Heart right ventricle (tissue), 16 donors: ENCODE data around the gene CPOX. TPM values are rescaled to one million over a fixed set of nuclear protein-coding genes. Genes with fewer than 3 reads are reported as not detected.

Source experiments
- ATAC-seq, 8 donors: fragments of 200-7000 bp; cut with Tn5 transposase; one replicate each; pipeline ENCODE4 v1.9.1; 2020; ENCODE audit warnings: mild to moderate bottlenecking in 8 of 8, moderate library complexity in 8 of 8, moderate number of reproducible peaks in 1 of 8
- DNase-seq, 2 donors: peaks; one replicate each; pipeline ENCODE4 v3.0.0-alpha.2; 2020
- H3K27ac ChIP-seq, 10 donors: fragments of 200-600 bp; sonication (generic) in 2 of 10; one replicate each; pipeline versions ENCODE4 v1.5.0 to v1.8.0; 2020 to 2022; ENCODE audit warnings: mild to moderate bottlenecking in 3 of 10
- H3K27me3 ChIP-seq, 7 donors: fragments of 200-600 bp; one replicate each; pipeline ENCODE4 v1.8.0; 2021 to 2022; ENCODE audit warnings: mild to moderate bottlenecking in 2 of 7
- H3K36me3 ChIP-seq, 9 donors: fragments of 200-600 bp; sonication (generic) in 1 of 9; one replicate each; pipeline versions ENCODE4 v1.5.0 to v1.8.0; 2020 to 2022; ENCODE audit warnings: mild to moderate bottlenecking in 2 of 9
- H3K4me1 ChIP-seq, 9 donors: fragments of 200-600 bp; sonication (generic) in 1 of 9; one replicate each; pipeline versions ENCODE4 v1.5.0 to v1.8.0; 2020 to 2022; ENCODE audit warnings: mild to moderate bottlenecking in 4 of 9
- H3K4me3 ChIP-seq, 10 donors: fragments of 200-600 bp; sonication (generic) in 2 of 10; one replicate each; pipeline versions ENCODE4 v1.5.0 to v1.8.0; 2020 to 2022; ENCODE audit warnings: mild to moderate bottlenecking in 7 of 10, moderate library complexity in 2 of 10
- H3K9me3 ChIP-seq, 11 donors: fragments of 200-600 bp in 10 of 11; sonication (generic) in 2 of 11; one replicate each; pipeline versions ENCODE4 v1.5.0 to v1.8.0; 2013 to 2022; ENCODE audit warnings: mild to moderate bottlenecking in 2 of 11, control low read depth in 1 of 11, moderate library complexity in 1 of 11
- CTCF ChIP-seq, 9 donors: fragments of 200-600 bp; sonication (generic) in 2 of 9; IDR thresholded peaks; one replicate each; pipeline versions ENCODE4 v1.5.0 to v1.8.0; 2021 to 2022; ENCODE audit warnings: antibody characterized with exemption in 9 of 9, mild to moderate bottlenecking in 5 of 9, moderate library complexity in 1 of 9
- WGBS, 2 donors: extraction: QIAGEN DNeasy Blood & Tissue Kit; methylation state at CpG; one replicate each; pipeline ENCODE4 v1.1.7; 2013; ENCODE audit warnings: inconsistent platforms in 1 of 2; 5-methylcytosine and 5-hydroxymethylcytosine counted together
- intact Hi-C, 10 donors: fragments of 100-400 bp; cut with DNase I; formaldehyde crosslinking; loops; one replicate each; pipeline versions ENCODE4 v1.11.1 to v1.14.2; 2022
- polyA plus RNA-seq, 2 donors: library from polyadenylated mRNA; stranded (reverse); fragments of 200-250 nt; gene quantifications; one replicate each; pipeline ENCODE4 v1.2.3, GENCODE V29; 2013
- total RNA-seq, 10 donors: library from RNA; stranded (reverse); fragmentation: NEBNext Ultra II Directional in 3 of 10; extraction: Animal tissue kit (Norgen Biotek cat#: 25700) in 3 of 10; gene quantifications; one replicate each; pipeline versions ENCODE4 v1.2.1 to v1.2.4, GENCODE V29; 2021 to 2023
- donor health status: Arrhythmogenic right ventricular cardiomyopathy.
- donor health status: ischemic (EF 13 %, LVEDD 7.1; RV severe dilation, severe dysfunction).
- donor health status: healthy with polysubstance abuse.
- donor health status: DM: no; HTN: yes; CAD: no.
- donor health status: DM: no; HTN: no; CAD: no.
- donor health status: ischemic (EF 25% LVEDD 6.9; RV normal size, moderate dysfunction).
- donor health status: ischemic (EF 25% LVEDD 5.7; RV mildly dilated, moderate dysfunction).
- donor health status: healthy.
- donor health status: DM: yes; HTN: yes; CAD: no.
- donor health status: Ischemic cardiomyopathy.
- donor health status: ischemic (EF 35%, LVEDD 5.7; RV mildly dilated, moderate dysfunction).
- donor health status: nonischemic (EF 11% LVEDD 7.7; RV severe dilation, severe dysfunction).
- donor health status: DM: yes; HTN: yes; CAD: no.
- donor health status: PGD.
- donor health status: ischemic (EF 29% LVEDD 5.4; RV normal size, mild dysfunction).
- donor health status: nonischemic (EF 23%, LVEDD 6.1; RV moderate dilation, normal function).

CPOX gene
- total and polyA plus RNA-seq, 12 donors = 7.7 to 12.5 (median 11.0) TPM

GRCh38 chr3:98594628-98595324 is 1.4 kb upstream of the CPOX start:
- peaks cover 0 to 27% (median 18%) of the 10 kb centered on the region in 9 donors for H3K4me1 ChIP-seq
- WGBS, 2 donors = 91 to 92% methylated on average over 5 of the region's 5 CpGs
- TF ChIP-seq CTCF (IDR thresholded peaks at IDR 0.05) = no peak
- no peaks in the 10 kb centered on the region for H3K27me3 ChIP-seq
- DNase-seq = no peak
- H3K27ac ChIP-seq = no peak overlapping the region
- no peak overlapping the region for H3K4me3 ChIP-seq
- no peak for ATAC-seq
- intact Hi-C loops = loop anchor here in 9 of 10 donors (2.0 to 10.0 kb wide), 8 partner anchors 72 to 403 kb away; partner anchors contain the start of genes CLDND1 (in 5 of the 9) and DCBLD2 (in 1 of the 9)
- H3K36me3 ChIP-seq = peaks cover 0 to 20% (median 6%) of the 10 kb centered on the region in 9 donors
- H3K9me3 ChIP-seq = no peaks in the 10 kb centered on the region

- ATAC-seq (no peak), DNase-seq (no peak)
- no peak for TF ChIP-seq CTCF (IDR thresholded peaks at IDR 0.05)
- Histone ChIP-seq H3K4me3 (peak overlapping the region; percentile 65 to 86 (median 78)), H3K27me3 (no peaks in the 10 kb centered on the region), H3K36me3 (peaks cover 0 to 42% (median 9%) of the 10 kb centered on the region in 9 donors), H3K4me1 (peaks cover 0 to 44% (median 23%) of the 10 kb centered on the region in 9 donors), H3K9me3 (no peaks in the 10 kb centered on the region), H3K27ac (peak overlapping the region in 8 of 10 donors; percentile 71 to 93 (median 85))
- intact Hi-C loops = loop anchor here in 8 of 10 donors (5.0 to 10.0 kb wide), 4 partner anchors 70 to 402 kb away; partner anchors contain the start of genes CLDND1 (in 5 of the 8) and DCBLD2 (in 1 of the 8)
- 18 to 29% methylated on average over 11 of the region's 11 CpGs for WGBS, 2 donors
Measured at GRCh38 chr3:98592345-98592935, 971 bp downstream of the CPOX start.

GRCh38 chr3:98589331-98590036 is 3.9 kb downstream of the CPOX start:
- H3K27me3 ChIP-seq = no peaks in the 10 kb centered on the region
- H3K27ac ChIP-seq = no peak overlapping the region
- peaks cover 0 to 70% (median 15%) of the 10 kb centered on the region in 9 donors for H3K36me3 ChIP-seq
- TF ChIP-seq CTCF (IDR thresholded peaks at IDR 0.05) = no peak
- H3K4me3 ChIP-seq = no peak overlapping the region
- peaks cover 0 to 61% (median 23%) of the 10 kb centered on the region in 9 donors for H3K4me1 ChIP-seq
- ATAC-seq (no peak), DNase-seq (no peak)
- intact Hi-C loops = loop anchor here in 8 of 10 donors (5.0 to 10.0 kb wide), 4 partner anchors 67 to 405 kb away; partner anchors contain the start of genes CLDND1 (in 5 of the 8) and DCBLD2 (in 1 of the 8)
- 68 to 73% methylated on average over 2 of the region's 2 CpGs for WGBS, 2 donors
- no peaks in the 10 kb centered on the region for H3K9me3 ChIP-seq

- intact Hi-C loops = no loop called here
- ATAC-seq = no peak
- Histone ChIP-seq H3K27me3 (no peaks in the 10 kb centered on the region), H3K36me3 (peaks cover 0 to 84% (median 21%) of the 10 kb centered on the region in 9 donors), H3K4me3 (no peak overlapping the region), H3K9me3 (no peaks in the 10 kb centered on the region), H3K27ac (no peak overlapping the region), H3K4me1 (peaks cover 0 to 57% (median 23%) of the 10 kb centered on the region in 9 donors)
- no peak for DNase-seq
- TF ChIP-seq CTCF (IDR thresholded peaks at IDR 0.05) = peak in 2 of 9 donors; percentile 7 to 8
Measured at GRCh38 chr3:98588065-98588464, 5.3 kb downstream of the CPOX start.
